BJ (cell line): ENCODE data around the gene SLC25A29. TPM values are rescaled to one million over a fixed set of nuclear protein-coding genes. Genes with fewer than 3 reads are reported as not detected.

Experiments
- CTCF ChIA-PET: fragments of 350-600 bp; formaldehyde crosslinking; extraction: SDS; loops from one replicate; lab custom pipeline; 2021; ENCODE audit warnings: antibody characterized with exemption, inconsistent platforms; lab: Yijun Ruan, JAX
- POLR2A ChIA-PET: fragments of 300-600 bp; sonication (Branson Sonifier 250); formaldehyde crosslinking; extraction: SDS; loops from one replicate; lab custom pipeline; 2021; ENCODE audit warnings: antibody characterized with exemption; lab: Charles Lee
- DNase-seq: peaks from one replicate; pipeline ENCODE4 v3.0.0-alpha.2; 2011; ENCODE audit warnings: low read depth
- H3K27me3 ChIP-seq: 2 replicates; pipeline ENCODE4 v1.6.0; 2011; ENCODE audit warnings: low read length; ENCODE audit not compliant: control insufficient read depth, insufficient read depth
- H3K36me3 ChIP-seq: 2 replicates; pipeline ENCODE4 v1.5.1; 2011; ENCODE audit warnings: low read length; ENCODE audit not compliant: control insufficient read depth, insufficient read depth
- H3K4me3 ChIP-seq: 2 replicates; pipeline ENCODE4 v1.5.1; 2011; ENCODE audit warnings: low read depth, mild to moderate bottlenecking, control low read depth, low read length
- CTCF ChIP-seq: IDR thresholded peaks from 2 replicates; pipeline ENCODE4 v1.5.1; 2011; ENCODE audit warnings: low read depth, mild to moderate bottlenecking, control low read depth, inconsistent platforms, low read length, moderate library complexity; ENCODE audit not compliant: insufficient read depth
- polyA plus RNA-seq: library from polyadenylated mRNA; depleted of rRNA; stranded (reverse); fragments of >200 nt; gene quantifications from 2 replicates; pipeline ENCODE4 v1.2.3, GENCODE V29; 2011

The SLC25A29 gene
- polyA plus RNA-seq, 1 experiment, result 16.4 TPM

GRCh38 chr14:100275214-100275613 is 31.0 kb downstream of the SLC25A29 start:
- POLR2A ChIA-PET, result no interaction called here
- DNase-seq, result no peak
- peaks cover 7% of the 10 kb centered on the region for H3K36me3 ChIP-seq

GRCh38 chr14:100274250-100274649 is 32.0 kb downstream of the SLC25A29 start:
- ChIA-PET CTCF (interaction anchor here (1.0 to 1.5 kb wide), 3 partner anchors 11 to 28 kb away, joined by 3 to 4 read pairs (median 3); no protein-coding TSS in a partner anchor), POLR2A (no interaction called here)
- no peak for TF ChIP-seq CTCF
- Histone ChIP-seq H3K36me3 (peaks cover 4% of the 10 kb centered on the region), H3K27me3 (no peaks in the 10 kb centered on the region), H3K4me3 (no peak overlapping the region)
- DNase-seq, result no peak

More at GRCh38 chr14:100275214-100275613, 31.0 kb downstream of the SLC25A29 start:
- no peak for TF ChIP-seq CTCF
- no peak overlapping the region for H3K4me3 ChIP-seq
- H3K27me3 ChIP-seq, result no peaks in the 10 kb centered on the region
- CTCF ChIA-PET, result interaction anchor here (1.0 to 1.4 kb wide), 3 partner anchors 10 to 29 kb away, joined by 3 read pairs; no protein-coding TSS in a partner anchor

- no peak for DNase-seq
- Histone ChIP-seq H3K4me3 (no peak overlapping the region), H3K27me3 (no peaks in the 10 kb centered on the region), H3K36me3 (peaks cover 2% of the 10 kb centered on the region)
- POLR2A ChIA-PET, result no interaction called here
- CTCF ChIA-PET, result interaction anchor here (0.6 kb wide), 1 partner anchor 16 kb away, joined by 3 read pairs; no protein-coding TSS in a partner anchor
- peak; percentile 24; the same call in 1 of the 2 replicates for TF ChIP-seq CTCF
Observed at GRCh38 chr14:100271247-100271939, 34.9 kb downstream of the SLC25A29 start.

GRCh38 chr14:100268591-100269207 is 37.5 kb downstream of the SLC25A29 start:
- Histone ChIP-seq H3K27me3 (no peaks in the 10 kb centered on the region), H3K36me3 (no peaks in the 10 kb centered on the region), H3K4me3 (no peak overlapping the region)
- CTCF ChIA-PET, result interaction anchor here (0.6 to 1.0 kb wide), 3 partner anchors 14 to 140 kb away, joined by 3 to 4 read pairs (median 3); no protein-coding TSS in a partner anchor
- DNase-seq, result no peak
- POLR2A ChIA-PET, result no interaction called here
- TF ChIP-seq CTCF, result no peak

- Histone ChIP-seq H3K4me3 (no peak overlapping the region), H3K36me3 (peaks cover 2% of the 10 kb centered on the region; the same call in 1 of the 2 replicates), H3K27me3 (no peaks in the 10 kb centered on the region)
- ChIA-PET CTCF (interaction anchor here (1.1 to 1.8 kb wide), 4 partner anchors 10 to 75 kb away, joined by 3 to 5 read pairs (median 4); no protein-coding TSS in a partner anchor), POLR2A (no interaction called here)
- TF ChIP-seq CTCF, result no peak
- no peak for DNase-seq
Observed at GRCh38 chr14:100267990-100268389, 38.3 kb downstream of the SLC25A29 start.
